NCI-H1694 treated with DMSO at 0.1 percent for 48 hours (cell line): ENCODE measurements around the gene USP48.
"Not testable (repeated sequence)": the region's sequence is repeated elsewhere in the genome, so short reads cannot be mapped to it uniquely, and the experiment has no call there.

ENCODE experiments used
- DNase-seq: peaks from one replicate; lab custom pipeline; 2025; lab: John Stamatoyannopoulos, UW

USP48 gene

DNA sequence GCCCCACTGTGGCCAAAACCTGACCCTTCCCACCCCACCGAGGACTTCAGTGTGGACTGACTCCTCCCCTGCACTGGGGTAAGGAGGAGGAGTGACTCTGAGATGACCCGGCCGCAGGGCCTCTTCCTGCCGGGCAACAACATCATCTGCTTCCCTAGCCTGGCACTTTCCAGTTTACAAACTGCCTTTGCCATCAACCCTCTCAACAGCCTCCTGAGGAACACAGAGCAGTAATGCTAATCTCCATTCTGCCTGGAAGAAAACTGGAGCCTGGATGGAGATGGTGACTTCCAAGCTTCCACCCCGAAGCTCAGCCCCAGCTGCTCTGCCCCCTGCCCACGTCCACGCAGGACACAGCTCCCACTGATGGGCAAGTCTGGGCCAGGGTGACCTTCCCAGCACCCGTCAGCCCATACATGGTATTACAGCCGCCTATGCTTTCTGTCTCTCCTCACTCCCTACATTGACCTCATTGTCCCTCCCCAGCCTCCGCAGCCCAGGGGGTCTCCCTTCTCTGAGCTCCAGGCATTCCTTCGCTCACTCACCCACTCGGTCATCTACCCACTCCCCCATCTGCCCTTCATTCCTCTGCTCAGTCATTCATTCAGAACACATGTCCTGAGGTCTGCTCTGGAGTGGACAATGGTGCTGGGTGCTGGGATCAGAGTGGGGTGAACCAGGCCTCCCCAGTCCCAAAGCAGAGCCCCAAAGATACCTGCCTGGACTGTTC lies 148.0 kb downstream of the USP48 start:
- no peak for DNase-seq

DNA sequence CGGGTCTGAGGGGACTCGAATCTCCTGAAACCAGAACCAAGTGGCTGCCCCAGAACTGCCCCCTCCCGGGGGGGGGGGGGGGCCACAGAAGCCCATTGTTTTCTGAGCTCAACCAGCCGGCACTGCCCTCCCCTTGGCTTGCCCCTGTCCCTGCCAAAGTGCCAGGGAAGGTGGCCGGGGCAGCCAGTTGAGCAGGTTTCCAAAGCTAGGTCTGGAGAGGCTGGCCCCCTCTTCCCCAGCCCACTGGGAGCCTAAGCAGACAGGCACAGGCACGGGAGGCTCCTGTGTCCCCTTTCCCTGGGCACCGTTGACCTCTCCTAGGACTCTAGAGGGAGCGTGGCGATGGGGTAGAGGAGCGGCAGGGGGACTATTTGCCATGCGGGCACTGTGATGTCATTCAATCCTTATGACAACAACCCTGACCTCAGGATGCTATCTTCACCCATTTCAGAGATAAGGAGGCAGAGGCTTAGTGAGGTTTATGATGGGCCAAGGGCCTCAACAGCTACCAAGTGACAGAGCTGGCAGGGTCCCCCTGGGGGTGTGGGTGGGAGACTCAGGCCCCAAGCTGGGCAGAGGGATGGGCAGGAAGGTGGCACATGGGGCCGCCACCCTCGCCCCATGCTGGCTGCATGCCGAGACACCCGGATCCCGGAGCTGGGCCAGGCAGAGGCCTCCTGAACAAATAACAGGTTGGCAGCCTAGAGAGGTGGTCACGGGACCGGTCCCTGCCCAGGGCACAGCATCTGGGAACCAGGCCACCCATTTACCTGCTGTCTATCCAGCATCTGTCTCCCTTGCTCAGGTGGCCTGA lies 148.8 kb downstream of the USP48 start:
- DNase-seq, result no peak

DNA sequence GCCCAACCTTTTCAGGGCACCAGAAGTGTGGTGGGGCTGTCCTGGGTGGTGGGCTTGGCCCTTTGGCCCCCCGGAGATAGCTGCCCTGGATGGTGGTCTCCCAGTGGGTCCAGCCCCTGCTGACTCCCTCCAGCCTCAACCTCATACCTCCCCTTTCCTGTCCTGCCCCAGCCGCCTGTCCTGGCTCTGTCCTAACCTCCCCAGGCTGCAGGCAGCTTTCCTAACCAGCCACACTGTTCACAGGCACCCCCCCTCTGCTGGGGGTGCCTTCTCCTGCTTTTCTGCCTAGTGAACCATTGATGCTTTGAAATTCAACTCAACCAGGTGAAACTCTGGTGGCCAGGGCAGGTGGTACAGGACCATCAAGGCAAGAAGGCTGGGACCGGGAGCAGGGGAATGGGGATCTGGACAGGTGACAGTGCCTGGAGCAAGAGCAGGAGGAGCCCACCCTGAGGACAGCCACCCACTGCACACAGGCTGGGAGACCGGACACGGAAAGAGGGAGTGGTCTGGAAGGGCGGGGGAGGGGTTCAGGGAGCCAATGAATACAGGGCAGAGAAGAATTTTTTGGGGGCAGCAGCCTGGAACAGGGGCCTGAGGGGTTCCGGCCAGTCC lies 149.7 kb downstream of the USP48 start:
- no peak for DNase-seq

DNA sequence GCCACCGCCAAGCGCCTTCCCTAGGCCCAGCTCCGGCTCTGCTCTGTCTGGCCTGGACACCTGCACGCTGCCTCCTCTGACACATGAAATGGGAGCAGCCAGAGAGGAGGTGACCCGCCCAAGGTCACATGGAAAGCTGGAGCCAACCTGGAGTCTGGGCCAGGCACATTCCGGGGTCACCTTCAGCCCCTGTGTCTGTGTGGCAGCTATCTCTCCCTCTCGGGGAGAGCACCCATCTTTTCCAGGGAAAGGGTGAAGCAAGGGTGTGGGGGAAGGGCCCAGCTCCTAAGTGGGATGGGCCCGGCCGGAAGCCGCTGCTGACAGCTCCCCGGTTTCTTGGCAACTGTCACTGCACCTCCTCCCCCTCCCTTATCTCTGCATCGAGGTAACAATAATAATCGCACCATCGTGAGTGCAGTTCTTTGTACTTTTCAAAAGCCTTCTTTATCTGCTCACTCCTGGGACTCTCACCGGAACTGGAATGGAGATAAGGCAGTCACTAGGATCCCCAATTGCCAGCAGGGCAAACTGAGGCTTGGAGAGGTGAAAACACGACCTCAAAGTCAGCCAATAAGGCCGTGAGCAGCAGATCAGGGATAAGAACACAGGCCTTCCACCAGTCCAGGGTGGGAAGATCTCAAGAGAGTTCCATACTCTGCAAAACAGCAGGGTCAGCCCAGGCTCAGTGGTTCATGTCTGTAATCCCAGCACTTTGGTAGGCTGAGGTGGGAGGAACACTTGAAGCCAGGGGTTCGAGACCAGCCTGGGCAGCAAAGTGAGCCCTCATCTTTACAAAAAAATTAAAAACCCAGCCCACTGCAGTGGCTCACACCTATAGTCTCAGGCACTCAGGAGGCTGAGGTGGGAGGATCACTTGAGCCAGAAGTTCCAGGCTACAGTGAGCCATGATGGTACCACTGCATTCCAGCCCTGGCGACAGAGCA lies 150.7 kb downstream of the USP48 start:
- no peak for DNase-seq

DNA sequence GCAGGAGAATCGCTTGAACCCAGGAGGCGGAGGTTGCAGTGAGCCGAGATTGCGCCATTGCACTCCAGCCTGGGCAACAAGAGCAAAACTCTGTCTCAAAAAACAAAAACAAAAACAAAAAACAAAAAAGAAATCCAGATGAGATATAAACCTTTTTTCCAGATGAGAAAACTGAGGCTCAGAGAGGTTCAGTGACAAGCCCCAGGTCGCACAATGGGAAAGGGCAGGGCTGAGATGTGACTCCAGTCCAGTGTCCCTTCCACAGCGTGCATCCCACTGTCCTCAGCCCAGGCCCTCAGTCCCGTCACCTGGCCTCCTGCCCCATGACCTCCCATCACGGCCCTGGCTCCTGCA lies 151.4 kb downstream of the USP48 start:
- not testable (repeated sequence) for DNase-seq

DNA sequence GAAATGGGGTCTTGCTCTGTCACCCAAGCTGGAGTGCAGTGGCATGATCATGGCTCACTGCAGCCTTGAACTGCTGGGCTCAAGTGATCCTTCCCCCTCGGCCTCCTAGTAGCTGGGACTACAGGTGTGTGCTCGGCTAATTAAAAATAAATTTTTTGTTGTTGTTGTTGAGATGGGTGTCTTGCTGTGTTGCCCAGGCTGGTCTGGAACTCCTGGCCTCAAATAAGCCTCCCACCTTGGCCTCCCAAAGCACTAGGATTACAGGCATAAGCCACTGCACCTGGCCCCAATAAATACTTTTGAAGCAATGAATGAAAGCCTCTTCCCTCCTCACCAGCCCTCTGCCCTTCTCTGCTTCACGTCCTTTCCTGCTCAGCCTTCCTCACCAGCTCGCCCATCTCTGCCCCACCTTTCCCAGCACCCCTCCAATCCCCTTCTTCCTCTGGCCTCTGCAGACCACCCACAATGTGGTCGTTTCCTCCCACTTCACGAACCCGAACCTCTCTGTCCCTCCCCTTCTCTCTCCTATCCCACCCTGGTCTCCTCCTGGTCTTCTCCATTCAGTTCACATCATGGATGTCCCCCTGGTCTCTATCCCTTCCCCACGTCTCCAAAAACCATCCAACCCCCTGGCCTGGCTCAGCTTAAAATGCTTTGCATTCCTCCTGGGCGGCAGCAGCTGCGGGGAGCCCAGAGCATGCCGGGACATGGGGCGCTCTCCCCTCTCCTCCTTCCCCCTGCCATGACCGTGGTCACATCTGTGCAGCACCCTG lies 152.2 kb downstream of the USP48 start:
- DNase-seq, result no peak

DNA sequence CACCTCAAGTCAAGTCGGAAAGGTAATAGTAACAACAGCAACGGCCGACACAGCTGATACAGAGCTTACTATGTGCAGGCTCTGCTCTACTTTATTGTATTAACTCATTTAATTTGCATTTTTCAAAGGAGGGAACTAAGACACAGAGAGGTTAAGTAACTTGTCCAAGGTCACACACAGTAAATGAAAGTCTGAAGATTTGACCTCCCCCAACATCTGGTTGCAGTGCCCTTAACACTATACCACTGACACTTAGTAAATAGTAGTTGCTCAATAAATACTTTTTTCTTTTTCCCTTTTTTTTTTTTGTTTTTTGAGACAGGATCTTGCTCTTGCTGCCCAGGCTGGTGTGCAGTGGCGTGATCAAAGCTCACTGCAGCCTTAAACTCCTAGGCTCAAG lies 153.0 kb downstream of the USP48 start:
- DNase-seq, result no peak

DNA sequence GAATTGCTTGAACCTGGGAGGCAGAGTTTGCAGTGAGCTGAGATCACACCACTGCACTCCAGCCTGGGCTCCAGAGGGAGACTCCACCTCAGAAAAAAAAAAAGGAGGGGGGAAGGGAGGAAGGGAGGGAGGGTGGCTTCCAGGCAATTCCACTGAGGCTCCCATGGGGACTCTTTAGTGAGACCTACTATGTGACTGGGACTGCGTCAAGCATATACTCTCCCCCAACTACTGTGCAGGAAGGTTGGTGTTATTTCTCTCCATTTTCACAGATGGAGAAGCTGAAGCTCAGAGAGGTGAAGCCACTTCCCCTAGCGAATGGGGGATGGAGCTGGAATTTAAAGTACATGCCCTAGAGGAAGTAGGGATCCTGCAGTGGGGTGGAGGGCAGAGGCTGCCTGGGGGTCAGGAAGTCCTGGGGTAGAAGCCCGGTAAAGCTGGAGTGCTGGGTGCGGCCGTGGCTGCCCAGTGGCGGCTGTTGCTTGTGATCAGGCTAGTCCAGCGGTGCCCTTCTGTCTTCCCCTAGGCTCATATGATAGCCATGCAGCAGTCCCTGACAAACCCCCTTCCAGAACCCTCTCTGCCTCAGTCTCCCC lies 154.1 kb downstream of the USP48 start:
- no peak for DNase-seq
